ENCODE results near the gene ISCU.

The ISCU gene

GRCh38 chr12:108606492-108606891 lies 44.1 kb downstream of the ISCU start:
- TF ChIP-seq EGR1 (IDR thresholded peaks at IDR 0.05) (no peak), MAX (IDR thresholded peaks at IDR 0.05) (no peak)

GRCh38 chr12:108607981-108608600 lies 45.7 kb downstream of the ISCU start:
- TF ChIP-seq FOXM1 (IDR thresholded peaks at IDR 0.05; ENCODE audit: borderline replicate concordance, low read depth) (no peak), EGR1 (IDR thresholded peaks at IDR 0.05) (no peak), USF1 (IDR thresholded peaks at IDR 0.05) (no peak)

- no peak for TF ChIP-seq FOXM1 (IDR thresholded peaks at IDR 0.05; ENCODE audit: borderline replicate concordance, low read depth)
- no peak for TF ChIP-seq EP300 (IDR thresholded peaks at IDR 0.05; ENCODE audit: borderline replicate concordance)
- no peak for TF ChIP-seq TCF12 (IDR thresholded peaks at IDR 0.05; ENCODE audit: low read depth)
- TF ChIP-seq EGR1 (IDR thresholded peaks at IDR 0.05): no peak
- TF ChIP-seq CEBPB (IDR thresholded peaks at IDR 0.05): no peak
- no peak for TF ChIP-seq NFIC (IDR thresholded peaks at IDR 0.05)
- TF ChIP-seq TEAD4 (IDR thresholded peaks at IDR 0.05): no peak
- TF ChIP-seq REST (IDR thresholded peaks at IDR 0.05; ENCODE audit: low read depth): no peak
- TF ChIP-seq TAF1 (IDR thresholded peaks at IDR 0.05; ENCODE audit: low read depth): no peak
- no peak for TF ChIP-seq MAX (IDR thresholded peaks at IDR 0.05)
- TF ChIP-seq YY1 (IDR thresholded peaks at IDR 0.05; ENCODE audit: low read depth): no peak
- TF ChIP-seq RAD21 (IDR thresholded peaks at IDR 0.05; ENCODE audit: low read depth): no peak
- no peak for TF ChIP-seq ZBTB7A (IDR thresholded peaks at IDR 0.05; ENCODE audit: low read depth)
- TF ChIP-seq USF1 (IDR thresholded peaks at IDR 0.05): no peak
- no peak for TF ChIP-seq CREB1 (IDR thresholded peaks at IDR 0.05; ENCODE audit: low read depth)
Observed at GRCh38 chr12:108608616-108609015, 46.2 kb downstream of the ISCU start.

- TF ChIP-seq CEBPB (IDR thresholded peaks at IDR 0.05) (no peak), EP300 (IDR thresholded peaks at IDR 0.05; ENCODE audit: borderline replicate concordance) (no peak), CREB1 (IDR thresholded peaks at IDR 0.05; ENCODE audit: low read depth) (no peak), TEAD4 (IDR thresholded peaks at IDR 0.05) (no peak), RAD21 (IDR thresholded peaks at IDR 0.05; ENCODE audit: low read depth) (no peak), EGR1 (IDR thresholded peaks at IDR 0.05) (no peak), FOXM1 (IDR thresholded peaks at IDR 0.05; ENCODE audit: borderline replicate concordance, low read depth) (no peak), MAX (IDR thresholded peaks at IDR 0.05) (no peak), NFIC (IDR thresholded peaks at IDR 0.05) (no peak)
Observed at GRCh38 chr12:108609537-108610335, 47.3 kb downstream of the ISCU start.

- TF ChIP-seq NFIC (IDR thresholded peaks at IDR 0.05) (no peak), TEAD4 (IDR thresholded peaks at IDR 0.05) (no peak), EGR1 (IDR thresholded peaks at IDR 0.05) (no peak), FOXM1 (IDR thresholded peaks at IDR 0.05; ENCODE audit: borderline replicate concordance, low read depth) (no peak), MAX (IDR thresholded peaks at IDR 0.05) (no peak), REST (IDR thresholded peaks at IDR 0.05; ENCODE audit: low read depth) (no peak), TAF1 (IDR thresholded peaks at IDR 0.05; ENCODE audit: low read depth) (no peak), EP300 (IDR thresholded peaks at IDR 0.05; ENCODE audit: borderline replicate concordance) (no peak), CREB1 (IDR thresholded peaks at IDR 0.05; ENCODE audit: low read depth) (no peak), ZBTB7A (IDR thresholded peaks at IDR 0.05; ENCODE audit: low read depth) (no peak), CEBPB (IDR thresholded peaks at IDR 0.05) (no peak), TCF12 (IDR thresholded peaks at IDR 0.05; ENCODE audit: low read depth) (no peak), USF1 (IDR thresholded peaks at IDR 0.05) (no peak), RAD21 (IDR thresholded peaks at IDR 0.05; ENCODE audit: low read depth) (no peak), YY1 (IDR thresholded peaks at IDR 0.05; ENCODE audit: low read depth) (no peak)
Observed at GRCh38 chr12:108610336-108610815, 48.0 kb downstream of the ISCU start.

All from Ishikawa (cell line).